K562 (cell line): ENCODE measurements around the gene SLC4A2. TPM values are rescaled to one million over a fixed set of nuclear protein-coding genes. Genes with fewer than 3 reads are reported as not detected.

ENCODE experiments used
- ATAC-seq: fragments of 200-7000 bp; cut with Tn5 transposase; 3 replicates; pipeline ENCODE4 v1.9.1; 2020; ENCODE audit warnings: moderate library complexity
- BruUV-seq: library from RNA; stranded (reverse); fragments of 400-500 nt; replicated peaks from 2 replicates; lab custom pipeline; 2021; lab: Mats Ljungman, UMichigan
- CTCF ChIA-PET: fragments of 300-600 bp; formaldehyde crosslinking; extraction: SDS; loops from one replicate; lab custom pipeline; 2021; ENCODE audit warnings: low intra/inter-chr PET ratio; lab: Yijun Ruan, JAX
- POLR2A ChIA-PET: fragments of 300-600, 350-650 bp; sonication (Branson Sonifier 250); formaldehyde crosslinking; extraction: SDS; loops from one replicate; lab custom pipeline; 2021; ENCODE audit warnings: antibody characterized with exemption, inconsistent platforms; lab: Yijun Ruan, JAX
- DNase-seq, 4 experiments: peaks; one replicate each; pipeline versions ENCODE4 v3.0.0 to v3.0.0-alpha.2; 2011 to 2018; ENCODE audit warnings: low spot score in 3 of 4, mixed read lengths in 3 of 4; ENCODE audit errors: extremely low read depth in 1 of 4
- FAIRE-seq: peaks from 2 replicates; lab custom pipeline; 2011; peaks lifted over from hg19 to GRCh38; lab: Jason Lieb, UNC
- H2AFZ ChIP-seq: 2 replicates; pipeline ENCODE4 v1.6.0; 2011; ENCODE audit warnings: low read depth, low read length, control low read depth, inconsistent platforms
- H3K27ac ChIP-seq: fragments of 200-600 bp; 3 replicates; pipeline ENCODE4 v1.8.0; 2011; ENCODE audit warnings: low read depth, mild to moderate bottlenecking, control low read depth, inconsistent platforms, low read length, moderate library complexity, mixed read lengths; ENCODE audit errors: extremely low read depth
- H3K27me3 ChIP-seq, 2 experiments: fragments of 300-600 bp in 1 of 2; 2 replicates in 1 of 2; 3 replicates in 1 of 2; pipeline versions ENCODE4 v1.6.0 to v1.8.0; 2011; ENCODE audit warnings: inconsistent platforms in 2 of 2, low read length in 2 of 2, mild to moderate bottlenecking in 1 of 2, mixed read lengths in 1 of 2, moderate library complexity in 1 of 2; ENCODE audit not compliant: control insufficient read depth in 2 of 2, insufficient read depth in 2 of 2
- H3K36me3 ChIP-seq: fragments of 300-600 bp; 3 replicates; pipeline ENCODE4 v1.8.0; 2011; ENCODE audit warnings: mild to moderate bottlenecking, low read length, inconsistent platforms; ENCODE audit not compliant: control insufficient read depth, insufficient read depth
- H3K4me1 ChIP-seq, 2 experiments: fragments of 200-600 bp in 1 of 2; replicated peaks in 1 of 2; 2 replicates in 1 of 2; 3 replicates in 1 of 2; pipeline versions ENCODE4 v1.5.1 to v1.8.0; 2011; ENCODE audit warnings: inconsistent platforms in 2 of 2, low read length in 2 of 2, mild to moderate bottlenecking in 1 of 2, mixed read lengths in 1 of 2, moderate library complexity in 1 of 2; ENCODE audit not compliant: control insufficient read depth in 2 of 2, insufficient read depth in 2 of 2
- H3K4me2 ChIP-seq: 2 replicates; pipeline ENCODE4 v1.6.1; 2011; ENCODE audit warnings: low read length, control low read depth, inconsistent platforms, mixed read lengths; ENCODE audit not compliant: insufficient read depth
- H3K4me3 ChIP-seq: fragments of 200-600 bp; sonication (generic), shearing (Covaris generic); 2 replicates; pipeline ENCODE4 v1.5.1; 2016; ENCODE audit warnings: control low read depth, inconsistent platforms
- H3K79me2 ChIP-seq: fragments of 200-600 bp; 3 replicates; pipeline ENCODE4 v1.8.0; 2011; ENCODE audit warnings: low read length, inconsistent platforms; ENCODE audit not compliant: control insufficient read depth, insufficient read depth
- H3K9ac ChIP-seq, 2 experiments: 2 replicates each; pipeline versions ENCODE4 v1.6.0 to v1.6.1; 2011; ENCODE audit warnings: low read depth in 2 of 2, low read length in 2 of 2, control low read depth in 1 of 2, inconsistent platforms in 1 of 2, mild to moderate bottlenecking in 1 of 2, mixed read lengths in 1 of 2; ENCODE audit not compliant: insufficient read depth in 1 of 2
- H3K9me1 ChIP-seq: one replicate; pipeline ENCODE4 v1.6.0; 2011; ENCODE audit warnings: inconsistent platforms, mild to moderate bottlenecking, low read length, moderate library complexity; ENCODE audit not compliant: control insufficient read depth, insufficient read depth
- H3K9me3 ChIP-seq: replicated peaks from 2 replicates; pipeline ENCODE4 v1.5.1; 2011; ENCODE audit warnings: low read depth, low read length, inconsistent platforms; ENCODE audit not compliant: control insufficient read depth, insufficient read depth
- H4K20me1 ChIP-seq: replicated peaks from 2 replicates; pipeline ENCODE4 v1.6.1; 2011; ENCODE audit warnings: low read length, inconsistent platforms, mixed read lengths; ENCODE audit not compliant: control insufficient read depth, insufficient read depth
- BRD4 ChIP-seq: fragments of 200-600 bp; sonication (generic); IDR thresholded peaks from 2 replicates; pipeline ENCODE4 v1.6.1; 2017; ENCODE audit warnings: inconsistent platforms
- GTF2F1 ChIP-seq: IDR thresholded peaks from 2 replicates; pipeline ENCODE4 v1.6.1; 2011; ENCODE audit warnings: low read depth, low read length, improper control_type of control experiment
- HNRNPL ChIP-seq: fragments of 200-400 bp; formaldehyde crosslinking; IDR thresholded peaks from 2 replicates; pipeline ENCODE4 v1.6.1; 2017; ENCODE audit warnings: low read depth, mild to moderate bottlenecking, low read length
- KDM2B ChIP-seq: fragments of 250-450 bp; sonication (Bioruptor Pico); IDR thresholded peaks from 2 replicates; pipeline ENCODE4 v1.8.0; 2021; ENCODE audit warnings: mild to moderate bottlenecking, moderate library complexity
- NFIC ChIP-seq: fragments of 450-650 bp; IDR thresholded peaks from 2 replicates; pipeline ENCODE4 v1.6.1; 2017; ENCODE audit warnings: mild to moderate bottlenecking, inconsistent platforms
- PHF20 ChIP-seq: fragments of 450-650 bp; IDR thresholded peaks from 2 replicates; pipeline ENCODE4 v1.6.1; 2018; ENCODE audit not compliant: partially characterized antibody
- POLR2G ChIP-seq: fragments of 200-400 bp; formaldehyde crosslinking; IDR thresholded peaks from 2 replicates; pipeline ENCODE4 v1.6.1; 2017; ENCODE audit warnings: low read depth, mild to moderate bottlenecking, antibody characterized with exemption, low read length, moderate library complexity
- RBFOX2 ChIP-seq: fragments of 200-400 bp; formaldehyde crosslinking; IDR thresholded peaks from 2 replicates; pipeline ENCODE4 v1.6.1; 2017; ENCODE audit warnings: low read depth, mild to moderate bottlenecking, low read length, moderate library complexity
- SP1 ChIP-seq: sonication (generic); formaldehyde crosslinking; IDR thresholded peaks from 2 replicates; pipeline ENCODE4 v1.8.1; 2022; ENCODE audit warnings: mild to moderate bottlenecking, missing genetic modification reagents
- ZFX ChIP-seq: sonication (generic); formaldehyde crosslinking; IDR thresholded peaks from 2 replicates; pipeline ENCODE4 v1.8.0; 2022; ENCODE audit warnings: mild to moderate bottlenecking, missing genetic modification reagents, moderate library complexity
- ZNF165 ChIP-seq: fragments of 250-450 bp; sonication (Bioruptor Pico); IDR thresholded peaks from 2 replicates; pipeline ENCODE4 v1.4.0; 2020; ENCODE audit warnings: borderline replicate concordance
- WGBS: fragments of 100-300 bp; shearing (Covaris generic); methylation state at CpG from one replicate; pipeline ENCODE4 v1.1.6; 2016; ENCODE audit warnings: low coverage, mixed read lengths; ENCODE audit not compliant: insufficient coverage; ENCODE audit errors: missing lambda C conversion rate; 5-methylcytosine and 5-hydroxymethylcytosine counted together
- in situ Hi-C: fragments of 300-500 bp; cut with MboI; formaldehyde crosslinking; loops from 4 replicates; pipeline ENCODE4 v1.15.0; 2018; ENCODE audit warnings: inconsistent platforms, mixed read lengths
- intact Hi-C: fragments of 100-400 bp; cut with micrococcal nuclease; formaldehyde crosslinking; loops from 2 replicates; pipeline ENCODE4 v1.14.2; 2022
- polyA plus RNA-seq, 8 experiments: library from polyadenylated mRNA; depleted of rRNA in 4 of 8; stranded (reverse) in 5 of 8; unstranded in 3 of 8; fragments of >200 nt; fragmentation: Nextera tagmentation in 2 of 8; fragmentation: Illumina TruSeq in 1 of 8; extraction: Ambion mirVana in 2 of 8; extraction: Trizol in 1 of 8; gene quantifications; 2 replicates each; pipeline versions ENCODE4 v1.2.1 to v1.2.3, GENCODE V29; 2011 to 2014; ENCODE audit warnings: inconsistent platforms in 1 of 8, missing spikeins in 1 of 8
- total RNA-seq, 7 experiments: library from RNA; depleted of rRNA in 6 of 7; stranded (reverse); fragments of >200 nt in 6 of 7; fragmentation: Illumina TruSeq in 2 of 7; extraction: Trizol in 2 of 7; gene quantifications; 2 replicates each; pipeline versions ENCODE4 v1.2.1 to v1.2.3, GENCODE V29; 2011 to 2021; ENCODE audit warnings: low replicate concordance in 1 of 7
- TF ChIP-seq, protein P1 (sequence below): sonication (generic); formaldehyde crosslinking; IDR thresholded peaks from 2 replicates; pipeline ENCODE4 v1.8.1; 2023; ENCODE audit warnings: mild to moderate bottlenecking, missing genetic modification reagents
- TF ChIP-seq, protein P2 (sequence below): fragments of 450-650 bp; formaldehyde crosslinking; IDR thresholded peaks from 2 replicates; pipeline ENCODE4 v1.4.0; 2020; ENCODE audit warnings: mild to moderate bottlenecking, moderate library complexity

SLC4A2 gene
- total and polyA plus RNA-seq, 9 of the 15 experiments (the other 6 are each of a cell fraction or from before 2014, with no cell fraction given) = 11.4 to 375 (median 130) TPM

DNA sequence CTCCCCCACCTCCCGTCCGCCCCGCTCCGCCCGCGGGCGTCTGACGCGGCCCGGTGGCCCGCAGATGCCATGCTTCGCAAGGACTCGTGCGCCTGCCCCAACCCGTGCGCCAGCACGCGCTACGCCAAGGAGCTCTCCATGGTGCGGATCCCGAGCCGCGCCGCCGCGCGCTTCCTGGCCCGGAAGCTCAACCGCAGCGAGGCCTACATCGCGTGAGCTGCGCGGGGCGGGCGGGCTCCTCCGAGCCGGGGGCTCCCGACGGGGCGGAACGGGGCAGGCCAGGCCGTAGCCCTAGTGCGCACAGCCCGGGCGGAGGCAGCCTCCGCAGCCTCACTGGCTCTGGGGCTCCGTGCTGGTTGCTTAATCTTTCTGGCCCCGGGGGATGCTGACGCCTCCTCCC, 8.3 kb upstream of the SLC4A2 start (continued):
- TF ChIP-seq, protein P1, sequence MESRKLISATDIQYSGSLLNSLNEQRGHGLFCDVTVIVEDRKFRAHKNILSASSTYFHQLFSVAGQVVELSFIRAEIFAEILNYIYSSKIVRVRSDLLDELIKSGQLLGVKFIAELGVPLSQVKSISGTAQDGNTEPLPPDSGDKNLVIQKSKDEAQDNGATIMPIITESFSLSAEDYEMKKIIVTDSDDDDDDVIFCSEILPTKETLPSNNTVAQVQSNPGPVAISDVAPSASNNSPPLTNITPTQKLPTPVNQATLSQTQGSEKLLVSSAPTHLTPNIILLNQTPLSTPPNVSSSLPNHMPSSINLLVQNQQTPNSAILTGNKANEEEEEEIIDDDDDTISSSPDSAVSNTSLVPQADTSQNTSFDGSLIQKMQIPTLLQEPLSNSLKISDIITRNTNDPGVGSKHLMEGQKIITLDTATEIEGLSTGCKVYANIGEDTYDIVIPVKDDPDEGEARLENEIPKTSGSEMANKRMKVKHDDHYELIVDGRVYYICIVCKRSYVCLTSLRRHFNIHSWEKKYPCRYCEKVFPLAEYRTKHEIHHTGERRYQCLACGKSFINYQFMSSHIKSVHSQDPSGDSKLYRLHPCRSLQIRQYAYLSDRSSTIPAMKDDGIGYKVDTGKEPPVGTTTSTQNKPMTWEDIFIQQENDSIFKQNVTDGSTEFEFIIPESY (CRISPR knock-in tag) = peak; percentile 95
- TF ChIP-seq BRD4 = no peak
- TF ChIP-seq HNRNPL = peak; percentile 55; the same call in 1 of the 2 replicates
- peak; percentile 56 for TF ChIP-seq POLR2G
- peak; percentile 44; the same call in 1 of the 2 replicates for TF ChIP-seq RBFOX2

DNA sequence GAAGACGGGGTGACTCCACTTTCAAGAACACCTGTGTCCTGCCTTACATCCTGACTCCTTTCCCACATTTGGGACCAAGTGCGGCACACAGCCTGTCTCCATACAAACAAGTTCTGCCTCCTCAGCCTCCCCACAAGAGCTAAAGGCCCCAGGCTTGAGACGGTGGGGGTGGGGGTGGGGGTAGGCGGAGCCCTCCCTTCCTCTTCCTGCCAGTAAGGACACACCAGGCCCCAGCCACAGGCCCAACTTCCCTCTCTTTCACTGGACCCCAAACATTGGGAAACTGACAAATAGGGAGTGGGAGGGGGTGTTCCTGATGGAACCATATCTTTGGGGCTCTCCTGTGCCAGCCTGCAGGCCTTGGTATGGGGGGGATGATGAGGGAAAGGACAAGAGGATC, 6.3 kb upstream of the SLC4A2 start:
- H4K20me1 ChIP-seq = no peaks in the 10 kb centered on the region; the same call in 1 of the 2 replicates
- ATAC-seq = no peak
- in situ Hi-C loops = no loop called here
- H3K79me2 ChIP-seq = no peaks in the 10 kb centered on the region
- H3K27me3 ChIP-seq = no peaks in the 10 kb centered on the region
- peak overlapping the region; percentile 40; the same call in 1 of the 2 replicates for H2AFZ ChIP-seq
- TF ChIP-seq SP1 (no peak), ZNF165 (CRISPR knock-in tag) (no peak), GTF2F1 (no peak), KDM2B (CRISPR knock-in tag) (no peak), PHF20 (peak; percentile 57), NFIC (no peak), ZFX (CRISPR knock-in tag) (0 out of 2 replicates have a peak, but pooled peaks have one; percentile 15)
- TF ChIP-seq, protein P2, sequence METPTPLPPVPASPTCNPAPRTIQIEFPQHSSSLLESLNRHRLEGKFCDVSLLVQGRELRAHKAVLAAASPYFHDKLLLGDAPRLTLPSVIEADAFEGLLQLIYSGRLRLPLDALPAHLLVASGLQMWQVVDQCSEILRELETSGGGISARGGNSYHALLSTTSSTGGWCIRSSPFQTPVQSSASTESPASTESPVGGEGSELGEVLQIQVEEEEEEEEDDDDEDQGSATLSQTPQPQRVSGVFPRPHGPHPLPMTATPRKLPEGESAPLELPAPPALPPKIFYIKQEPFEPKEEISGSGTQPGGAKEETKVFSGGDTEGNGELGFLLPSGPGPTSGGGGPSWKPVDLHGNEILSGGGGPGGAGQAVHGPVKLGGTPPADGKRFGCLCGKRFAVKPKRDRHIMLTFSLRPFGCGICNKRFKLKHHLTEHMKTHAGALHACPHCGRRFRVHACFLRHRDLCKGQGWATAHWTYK (CRISPR knock-in tag) = no peak
- TF ChIP-seq, all 486 proteins: peak for 2
- POLR2A ChIA-PET = interaction anchor here (1.5 kb wide), 1 partner anchor 14 kb away, joined by 5 read pairs; no protein-coding TSS in a partner anchor
- H3K27ac ChIP-seq = no peak overlapping the region
- H3K4me2 ChIP-seq = no peak overlapping the region
- no peaks in the 10 kb centered on the region for H3K9me1 ChIP-seq
- peak; percentile 43 to 61 (median 56) for DNase-seq
- no peaks in the 10 kb centered on the region; the same call in 2 of the 3 replicates for H3K36me3 ChIP-seq
- peaks cover 22 to 69% of the 10 kb centered on the region in 2 experiments for H3K4me1 ChIP-seq
- no TSS peak for BruUV-seq
- H3K9me3 ChIP-seq = no peaks in the 10 kb centered on the region
- 51% methylated on average over 4 of the region's 4 CpGs for WGBS
- CTCF ChIA-PET = no interaction called here
- H3K4me3 ChIP-seq = no peak overlapping the region
- H3K9ac ChIP-seq = peak overlapping the region in 1 of 2 experiments; percentile 47; a peak in 2 of 4 replicates
- no peak for FAIRE-seq
- intact Hi-C loops = no loop called here
